ENCODE measurements around the gene ANTXRL. TPM values are rescaled to one million over a fixed set of nuclear protein-coding genes. Genes with fewer than 3 reads are reported as not detected.
A peak's percentile ranks its signal among the peaks of the same experiment; 100 is the strongest.
"Not testable (repeated sequence)": the region's sequence is repeated elsewhere in the genome, so short reads cannot be mapped to it uniquely, and the experiment has no call there.

The ANTXRL gene
- polyA plus RNA-seq, 1 donor: not detected

- no peak for DNase-seq
- 100% methylated on average over 2 of the region's 15 CpGs for WGBS (ENCODE audit: insufficient coverage, low lambda C conversion rate)
- Histone ChIP-seq H3K9me3 (ENCODE audit: control insufficient read depth, low read depth, low read length) (no peaks in the 10 kb centered on the region), H3K27ac (ENCODE audit: low read length) (no peak overlapping the region), H3K4me3 (ENCODE audit: low read length) (no peak overlapping the region), H3K4me1 (ENCODE audit: control insufficient read depth, insufficient read depth, low read length) (peaks cover 7% of the 10 kb centered on the region), H3K27me3 (ENCODE audit: control insufficient read depth, insufficient read depth, low read length) (peaks cover 2% of the 10 kb centered on the region), H3K36me3 (ENCODE audit: control insufficient read depth, insufficient read depth, low read length) (no peaks in the 10 kb centered on the region)
These were observed 3.5 kb downstream of the ANTXRL start for GRCh38 chr10:46290101-46290886.

DNA sequence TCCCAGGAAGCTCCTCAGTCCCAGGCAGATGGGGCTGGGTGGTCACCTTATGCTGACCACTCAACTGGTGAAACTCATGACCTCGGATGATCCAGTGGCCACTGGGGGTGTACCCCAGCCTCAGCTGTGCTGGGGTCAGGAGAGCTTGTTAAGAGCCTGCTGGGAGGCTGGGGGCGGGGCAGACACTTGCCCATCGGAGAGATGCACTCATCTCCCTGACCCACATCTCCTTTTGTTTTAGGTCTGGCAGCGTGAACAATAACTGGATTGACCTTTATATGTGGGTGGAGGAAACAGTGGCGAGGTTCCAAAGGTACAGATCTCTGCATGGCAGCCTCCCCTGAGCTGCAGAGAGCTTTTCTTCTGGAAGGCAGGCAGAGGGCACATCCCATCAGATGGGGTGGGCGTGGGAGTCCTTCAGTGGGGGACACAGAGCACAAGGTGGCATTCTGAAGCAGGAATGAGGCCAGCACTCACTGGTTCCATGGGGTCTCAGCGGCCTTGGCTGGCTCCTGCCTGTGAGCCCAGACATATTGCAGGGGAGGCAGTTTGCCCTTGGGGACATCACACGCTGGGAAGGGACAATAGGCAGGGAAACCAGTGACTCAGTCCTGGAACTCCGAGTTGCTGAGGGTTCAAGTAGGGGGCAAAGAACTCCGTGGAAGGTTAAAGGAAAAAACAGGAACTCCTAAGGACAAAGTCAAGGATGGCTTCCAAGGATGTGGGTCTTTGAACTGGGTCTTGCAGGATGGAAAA, 5.2 kb downstream of the ANTXRL start:
- H3K27me3 ChIP-seq (ENCODE audit: control insufficient read depth, insufficient read depth, low read length): no peaks in the 10 kb centered on the region
- H3K4me3 ChIP-seq (ENCODE audit: low read length): no peak overlapping the region
- 20% methylated on average over 1 of the region's 10 CpGs for WGBS (ENCODE audit: insufficient coverage, low lambda C conversion rate)
- no peaks in the 10 kb centered on the region for H3K36me3 ChIP-seq (ENCODE audit: control insufficient read depth, insufficient read depth, low read length)
- H3K4me1 ChIP-seq (ENCODE audit: control insufficient read depth, insufficient read depth, low read length): peaks cover 7% of the 10 kb centered on the region
- no peak overlapping the region for H3K27ac ChIP-seq (ENCODE audit: low read length)
- H3K9me3 ChIP-seq (ENCODE audit: control insufficient read depth, low read depth, low read length): no peaks in the 10 kb centered on the region
- DNase-seq: peak in 1 of 2 donors; percentile 32

GRCh38 chr10:46292573-46293023, 5.8 kb downstream of the ANTXRL start:
- Histone ChIP-seq H3K9me3 (ENCODE audit: control insufficient read depth, low read depth, low read length) (no peaks in the 10 kb centered on the region), H3K4me1 (ENCODE audit: control insufficient read depth, insufficient read depth, low read length) (peaks cover 7% of the 10 kb centered on the region), H3K27me3 (ENCODE audit: control insufficient read depth, insufficient read depth, low read length) (no peaks in the 10 kb centered on the region), H3K4me3 (ENCODE audit: low read length) (no peak overlapping the region), H3K36me3 (ENCODE audit: control insufficient read depth, insufficient read depth, low read length) (no peaks in the 10 kb centered on the region), H3K27ac (ENCODE audit: low read length) (no peak overlapping the region)
- DNase-seq: no peak
- WGBS (ENCODE audit: insufficient coverage, low lambda C conversion rate): 89% methylated on average over 3 of the region's 6 CpGs

DNA sequence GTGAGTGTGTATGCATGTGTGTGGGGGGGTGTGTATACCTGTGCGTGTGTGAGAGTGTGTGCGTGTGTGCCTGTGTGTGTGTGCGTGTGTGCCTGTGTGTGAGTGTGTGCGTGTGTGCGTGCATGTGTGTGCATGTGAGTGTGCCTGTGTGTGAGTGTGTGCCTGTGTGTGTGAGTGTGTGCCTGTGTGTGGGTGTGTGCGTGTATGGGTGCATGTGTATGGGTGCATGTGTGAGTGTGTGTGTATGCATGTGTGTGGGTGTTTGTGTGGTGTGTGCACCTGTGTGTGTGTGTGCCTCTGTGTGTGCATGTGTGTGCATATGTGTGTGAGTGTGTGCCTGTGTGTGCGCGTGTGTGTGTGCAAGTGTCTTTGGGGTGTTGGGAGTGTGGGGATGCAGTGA, 6.4 kb downstream of the ANTXRL start:
- DNase-seq: no peak
- WGBS (ENCODE audit: insufficient coverage, low lambda C conversion rate): no CpG with 5 or more reads among the region's 8 CpGs
- Histone ChIP-seq H3K27ac (ENCODE audit: low read length) (no peak overlapping the region), H3K36me3 (ENCODE audit: control insufficient read depth, insufficient read depth, low read length) (no peaks in the 10 kb centered on the region), H3K4me1 (ENCODE audit: control insufficient read depth, insufficient read depth, low read length) (peaks cover 7% of the 10 kb centered on the region), H3K4me3 (ENCODE audit: low read length) (no peak overlapping the region), H3K9me3 (ENCODE audit: control insufficient read depth, low read depth, low read length) (no peaks in the 10 kb centered on the region), H3K27me3 (ENCODE audit: control insufficient read depth, insufficient read depth, low read length) (no peaks in the 10 kb centered on the region)

- H3K27ac ChIP-seq (ENCODE audit: low read length): no peak overlapping the region
- H3K4me3 ChIP-seq (ENCODE audit: low read length): no peak overlapping the region
- H3K4me1 ChIP-seq (ENCODE audit: control insufficient read depth, insufficient read depth, low read length): peaks cover 7% of the 10 kb centered on the region
- WGBS (ENCODE audit: insufficient coverage, low lambda C conversion rate): no CpG with 5 or more reads among the region's 11 CpGs
- no peaks in the 10 kb centered on the region for H3K36me3 ChIP-seq (ENCODE audit: control insufficient read depth, insufficient read depth, low read length)
- H3K27me3 ChIP-seq (ENCODE audit: control insufficient read depth, insufficient read depth, low read length): no peaks in the 10 kb centered on the region
- H3K9me3 ChIP-seq (ENCODE audit: control insufficient read depth, low read depth, low read length): no peaks in the 10 kb centered on the region
- DNase-seq: no peak
These were observed 7.2 kb downstream of the ANTXRL start for GRCh38 chr10:46293832-46294640.

- Histone ChIP-seq H3K9me3 (ENCODE audit: control insufficient read depth, low read depth, low read length) (no peaks in the 10 kb centered on the region), H3K36me3 (ENCODE audit: control insufficient read depth, insufficient read depth, low read length) (no peaks in the 10 kb centered on the region), H3K27ac (ENCODE audit: low read length) (no peak overlapping the region), H3K4me1 (ENCODE audit: control insufficient read depth, insufficient read depth, low read length) (peaks cover 7% of the 10 kb centered on the region), H3K27me3 (ENCODE audit: control insufficient read depth, insufficient read depth, low read length) (no peaks in the 10 kb centered on the region), H3K4me3 (ENCODE audit: low read length) (no peak overlapping the region)
- WGBS (ENCODE audit: insufficient coverage, low lambda C conversion rate): no CpG with 5 or more reads among the region's 8 CpGs
- no peak for DNase-seq
These were observed 7.9 kb downstream of the ANTXRL start for GRCh38 chr10:46294641-46295220.

DNA sequence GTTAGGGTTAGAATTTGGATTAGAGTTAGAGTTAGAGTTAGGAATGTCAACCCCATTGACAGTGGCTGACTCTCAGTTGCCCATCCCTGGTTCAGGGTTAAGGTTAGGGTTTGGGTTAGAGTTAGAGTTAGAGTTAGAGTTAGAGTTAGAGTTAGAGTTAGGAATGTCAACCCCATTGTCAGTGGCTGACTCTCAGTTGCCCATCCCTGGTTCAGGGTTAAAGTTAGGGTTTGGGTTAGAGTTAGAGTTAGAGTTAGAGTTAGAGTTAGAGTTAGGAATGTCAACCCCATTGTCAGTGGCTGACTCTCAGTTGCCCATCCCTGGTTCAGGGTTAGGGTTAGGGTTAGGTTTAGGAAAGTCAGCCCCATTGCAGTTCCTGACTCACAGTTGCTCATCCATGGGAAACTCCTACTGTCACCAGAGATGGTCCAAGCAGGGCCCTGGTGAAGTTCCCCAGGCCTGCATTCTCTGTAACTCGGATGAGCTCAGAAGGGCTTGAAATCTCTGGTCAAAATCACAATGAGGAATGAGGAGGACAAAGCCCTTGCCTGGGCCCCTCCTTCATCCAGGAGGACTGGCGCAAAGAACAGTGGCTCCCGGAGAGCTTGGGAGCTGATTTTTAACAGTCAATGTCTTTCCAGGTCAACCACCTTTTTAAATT, 8.7 kb downstream of the ANTXRL start:
- H3K4me1 ChIP-seq (ENCODE audit: control insufficient read depth, insufficient read depth, low read length); H3K27ac ChIP-seq (ENCODE audit: low read length); H3K4me3 ChIP-seq (ENCODE audit: low read length); H3K9me3 ChIP-seq (ENCODE audit: control insufficient read depth, low read depth, low read length); DNase-seq; H3K27me3 ChIP-seq (ENCODE audit: control insufficient read depth, insufficient read depth, low read length); H3K36me3 ChIP-seq (ENCODE audit: control insufficient read depth, insufficient read depth, low read length): not testable (repeated sequence)
- 50% methylated on average over 2 of the region's 3 CpGs for WGBS (ENCODE audit: insufficient coverage, low lambda C conversion rate)

DNA sequence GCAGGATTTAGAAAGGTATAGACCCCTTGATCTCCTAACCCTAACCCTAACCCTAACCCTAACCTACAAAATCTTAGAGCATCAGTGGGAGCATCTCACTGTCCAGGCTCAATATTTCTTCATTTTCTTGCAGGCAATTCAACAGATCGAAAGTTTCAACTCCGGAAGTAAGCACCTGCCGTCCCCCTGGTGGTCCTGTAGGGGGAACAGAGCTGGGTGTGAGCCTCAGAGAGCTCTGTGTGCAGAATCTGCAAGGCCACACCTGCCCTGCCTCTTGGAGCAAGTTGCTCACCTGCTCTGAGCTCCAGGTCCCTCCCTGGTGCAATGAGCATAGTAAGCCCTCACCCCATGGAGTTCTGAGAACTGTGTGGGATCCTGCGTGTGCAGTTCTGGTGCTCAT, 9.3 kb downstream of the ANTXRL start:
- DNase-seq; H3K9me3 ChIP-seq (ENCODE audit: control insufficient read depth, low read depth, low read length); H3K27me3 ChIP-seq (ENCODE audit: control insufficient read depth, insufficient read depth, low read length); H3K27ac ChIP-seq (ENCODE audit: low read length); H3K4me1 ChIP-seq (ENCODE audit: control insufficient read depth, insufficient read depth, low read length); H3K36me3 ChIP-seq (ENCODE audit: control insufficient read depth, insufficient read depth, low read length); H3K4me3 ChIP-seq (ENCODE audit: low read length): not testable (repeated sequence)
- no CpG with 5 or more reads among the region's 4 CpGs for WGBS (ENCODE audit: insufficient coverage, low lambda C conversion rate)

- H3K4me1 ChIP-seq (ENCODE audit: control insufficient read depth, insufficient read depth, low read length): peaks cover 7% of the 10 kb centered on the region
- no CpG with 5 or more reads among the region's 5 CpGs for WGBS (ENCODE audit: insufficient coverage, low lambda C conversion rate)
- H3K27me3 ChIP-seq (ENCODE audit: control insufficient read depth, insufficient read depth, low read length): no peaks in the 10 kb centered on the region
- no peaks in the 10 kb centered on the region for H3K9me3 ChIP-seq (ENCODE audit: control insufficient read depth, low read depth, low read length)
- no peak for DNase-seq
- H3K36me3 ChIP-seq (ENCODE audit: control insufficient read depth, insufficient read depth, low read length): no peaks in the 10 kb centered on the region
- no peak overlapping the region for H3K27ac ChIP-seq (ENCODE audit: low read length)
- no peak overlapping the region for H3K4me3 ChIP-seq (ENCODE audit: low read length)
These were observed 9.9 kb downstream of the ANTXRL start for GRCh38 chr10:46296641-46297141.

Measured in large intestine (tissue), 3 donors.